Measurements from ENCODE around the gene KLHL2.
"Not testable (repeated sequence)": the region's sequence is repeated elsewhere in the genome, so short reads cannot be mapped to it uniquely, and the experiment has no call there.

- TF ChIP-seq POLR2A, CTCF, EP300 (IDR thresholded peaks at IDR 0.05): not testable (repeated sequence)
Measured at GRCh38 chr4:165184998-165185397, 22.4 kb upstream of the KLHL2 start.
